CD4-positive, alpha-beta memory T cell (primary cell): ENCODE measurements around the gene NUBP2. TPM values are rescaled to one million over a fixed set of nuclear protein-coding genes. Genes with fewer than 3 reads are reported as not detected.

Experiments used
- CTCF ChIA-PET: fragments of 350-600 bp; sonication (Branson Sonifier 250); formaldehyde crosslinking; loops from one replicate; lab custom pipeline; 2021; ENCODE audit warnings: inconsistent platforms; ENCODE audit not compliant: partially characterized antibody; lab: Charles Lee
- POLR2A ChIA-PET: fragments of 350-600 bp; sonication (Branson Sonifier 250); formaldehyde crosslinking; loops from one replicate; lab custom pipeline; 2021; ENCODE audit not compliant: partially characterized antibody; lab: Charles Lee
- DNase-seq, 5 donors: peaks; one replicate each; pipeline versions ENCODE4 v3.0.0 to v3.0.0-alpha.2; 2020 to 2022; ENCODE audit warnings: mixed read lengths in 1 of 5
- H3K27ac ChIP-seq: one replicate; pipeline ENCODE4 v1.7.0; 2013; ENCODE audit warnings: low read depth, low read length
- H3K27me3 ChIP-seq: 2 replicates; pipeline ENCODE4 v1.7.0; 2013; ENCODE audit warnings: mild to moderate bottlenecking, low read length, moderate library complexity; ENCODE audit not compliant: insufficient read depth
- H3K36me3 ChIP-seq: 2 replicates; pipeline ENCODE4 v1.7.0; 2013; ENCODE audit warnings: mild to moderate bottlenecking, low read length, moderate library complexity; ENCODE audit not compliant: insufficient read depth
- H3K4me1 ChIP-seq: 2 replicates; pipeline ENCODE4 v1.7.0; 2013; ENCODE audit warnings: mild to moderate bottlenecking, low read length, moderate library complexity; ENCODE audit not compliant: insufficient read depth
- H3K4me3 ChIP-seq, 2 donors: one replicate each; pipeline ENCODE4 v1.7.0; 2013; ENCODE audit warnings: low read length in 2 of 2, mild to moderate bottlenecking in 1 of 2
- H3K9me3 ChIP-seq, 2 donors: one replicate each; pipeline ENCODE4 v1.7.0; 2013; ENCODE audit warnings: low read length in 2 of 2, control low read depth in 1 of 2; ENCODE audit not compliant: control insufficient read depth in 1 of 2
- H3K27ac Mint-ChIP-seq, 7 donors: one replicate each; pipeline ENCODE4 v1.8.0; 2020 to 2021; ENCODE audit warnings: mixed read lengths in 7 of 7, mild to moderate bottlenecking in 6 of 7, inconsistent platforms in 3 of 7, moderate library complexity in 3 of 7
- H3K27me3 Mint-ChIP-seq, 2 donors: one replicate each; pipeline ENCODE4 v1.8.0; 2020 to 2021; ENCODE audit warnings: mixed read lengths in 2 of 2
- H3K36me3 Mint-ChIP-seq, 2 donors: one replicate each; pipeline ENCODE4 v1.8.0; 2020 to 2021; ENCODE audit warnings: mixed read lengths in 2 of 2, inconsistent platforms in 1 of 2, mild to moderate bottlenecking in 1 of 2
- H3K4me1 Mint-ChIP-seq, 4 donors: one replicate each; pipeline ENCODE4 v1.8.0; 2020 to 2021; ENCODE audit warnings: mixed read lengths in 4 of 4, mild to moderate bottlenecking in 1 of 4
- H3K4me3 Mint-ChIP-seq, 8 donors: one replicate each; pipeline ENCODE4 v1.8.0; 2020 to 2021; ENCODE audit warnings: mixed read lengths in 8 of 8, mild to moderate bottlenecking in 7 of 8, moderate library complexity in 6 of 8, inconsistent platforms in 3 of 8
- H3K9me3 Mint-ChIP-seq, 8 donors: one replicate each; pipeline ENCODE4 v1.8.0; 2020 to 2021; ENCODE audit warnings: mixed read lengths in 8 of 8, mild to moderate bottlenecking in 5 of 8, inconsistent platforms in 3 of 8, moderate library complexity in 1 of 8
- intact Hi-C: fragments of 100-400 bp; cut with micrococcal nuclease; formaldehyde crosslinking; loops from one replicate; pipeline ENCODE4 v1.15.1; 2023
- polyA plus RNA-seq, 2 donors: library from polyadenylated mRNA; unstranded; fragments of 300-500 nt; fragmentation: Illumina TruSeq; gene quantifications; one replicate each; pipeline ENCODE4 v1.2.3, GENCODE V29; 2021
- total RNA-seq, 2 experiments: library from RNA; stranded (reverse); gene quantifications; one replicate each; pipeline ENCODE4 v1.2.3, GENCODE V29; 2021

The NUBP2 gene
- total and polyA plus RNA-seq, 4 experiments from 2014 or later: 55.9 to 98.9 (median 68.5) TPM

DNA sequence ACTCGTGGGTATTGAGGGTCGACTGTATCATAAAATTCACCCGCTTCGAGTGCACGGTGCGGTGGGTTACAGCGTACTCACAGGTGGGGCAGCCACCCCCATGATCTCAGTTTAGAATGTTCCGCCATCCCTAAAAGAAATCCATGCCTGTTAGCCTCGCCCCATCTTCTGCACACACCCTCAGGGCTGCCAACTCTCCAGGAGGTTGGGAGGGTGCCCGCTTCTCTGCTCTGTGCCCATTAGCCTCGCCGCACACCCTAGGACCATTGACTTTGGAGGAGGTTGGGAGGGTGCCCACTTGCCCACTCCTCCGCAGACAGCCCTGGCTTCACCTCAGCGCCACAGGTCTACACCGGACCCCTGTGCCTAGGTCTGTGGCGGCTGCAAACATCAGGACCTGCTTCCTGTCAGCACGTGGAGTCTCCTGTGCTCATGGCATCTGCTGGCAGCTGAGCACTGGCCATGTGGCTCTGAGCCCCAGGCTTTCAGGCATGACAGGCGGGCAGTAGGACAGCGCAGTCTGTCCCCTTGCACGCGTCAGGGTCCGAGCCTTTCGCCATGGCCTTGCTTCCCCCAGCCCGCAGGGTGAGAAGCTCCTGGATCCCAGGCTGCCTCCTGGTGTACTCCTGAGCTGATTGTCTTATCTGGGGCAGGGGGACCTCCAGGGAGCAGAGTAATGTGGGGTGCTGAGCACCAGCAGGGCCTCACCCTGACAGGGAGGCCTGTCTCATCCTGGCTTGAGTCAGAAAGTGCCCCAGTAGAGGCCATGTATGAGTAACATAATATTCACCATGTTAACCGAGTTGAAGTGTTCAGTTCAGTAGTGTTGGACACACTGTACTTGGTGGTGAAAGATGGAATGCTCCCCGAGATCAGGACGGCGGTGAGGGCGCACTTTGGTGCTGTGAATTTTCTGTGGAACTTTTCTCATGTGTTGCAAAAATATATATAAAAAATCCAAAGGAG is 33.3 kb upstream of the NUBP2 start:
- Mint-ChIP-seq H3K27ac (no peak overlapping the region), H3K4me1 (no peaks in the 10 kb centered on the region), H3K27me3 (no peaks in the 10 kb centered on the region), H3K36me3 (peaks cover 26 to 54% of the 10 kb centered on the region in 2 donors), H3K4me3 (no peak overlapping the region), H3K9me3 (no peaks in the 10 kb centered on the region)
- H3K27me3 ChIP-seq: no peaks in the 10 kb centered on the region
- DNase-seq: peak in 1 of 5 donors; percentile 31
- ChIA-PET POLR2A (interaction anchor here (0.6 kb wide), 1 partner anchor 274 kb away, joined by 3 read pairs; no protein-coding TSS in a partner anchor), CTCF (no interaction called here)
- intact Hi-C loops: no loop called here
- H3K4me3 ChIP-seq: no peak overlapping the region
- no peaks in the 10 kb centered on the region for H3K4me1 ChIP-seq
- H3K9me3 ChIP-seq: no peaks in the 10 kb centered on the region
- no peak overlapping the region for H3K27ac ChIP-seq
- H3K36me3 ChIP-seq: peaks cover 49% of the 10 kb centered on the region

DNA sequence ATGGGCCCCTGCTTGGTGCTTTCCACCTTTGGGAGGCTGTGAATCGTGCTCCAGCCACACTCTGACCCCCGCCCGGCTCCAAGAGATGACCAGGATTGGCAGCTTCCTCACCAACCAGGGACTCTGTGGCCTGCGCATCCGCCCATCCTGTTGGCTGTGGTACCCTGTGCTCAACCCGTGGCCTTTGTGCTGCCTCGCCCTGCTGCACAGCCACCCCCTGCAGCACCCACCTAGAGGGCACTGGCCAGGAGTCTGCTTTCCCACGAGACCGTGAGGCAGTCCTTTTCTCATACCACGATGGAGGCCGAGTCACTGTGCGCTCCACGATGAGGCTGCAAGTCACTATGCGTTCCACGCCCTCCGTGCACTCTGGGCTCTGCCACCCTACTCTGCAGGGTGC is 30.8 kb upstream of the NUBP2 start:
- Mint-ChIP-seq H3K27ac (no peak overlapping the region), H3K9me3 (no peaks in the 10 kb centered on the region), H3K27me3 (no peaks in the 10 kb centered on the region), H3K4me1 (peaks cover 3 to 12% (median 8%) of the 10 kb centered on the region in 4 donors), H3K36me3 (peaks cover 18 to 39% of the 10 kb centered on the region in 2 donors), H3K4me3 (no peak overlapping the region)
- peak in 1 of 5 donors; percentile 33 for DNase-seq
- Histone ChIP-seq H3K4me1 (peaks cover 3% of the 10 kb centered on the region), H3K36me3 (peaks cover 39% of the 10 kb centered on the region), H3K9me3 (no peaks in the 10 kb centered on the region), H3K27ac (no peak overlapping the region), H3K4me3 (no peak overlapping the region), H3K27me3 (no peaks in the 10 kb centered on the region)
- ChIA-PET POLR2A (no interaction called here), CTCF (no interaction called here)
- intact Hi-C loops: no loop called here

DNA sequence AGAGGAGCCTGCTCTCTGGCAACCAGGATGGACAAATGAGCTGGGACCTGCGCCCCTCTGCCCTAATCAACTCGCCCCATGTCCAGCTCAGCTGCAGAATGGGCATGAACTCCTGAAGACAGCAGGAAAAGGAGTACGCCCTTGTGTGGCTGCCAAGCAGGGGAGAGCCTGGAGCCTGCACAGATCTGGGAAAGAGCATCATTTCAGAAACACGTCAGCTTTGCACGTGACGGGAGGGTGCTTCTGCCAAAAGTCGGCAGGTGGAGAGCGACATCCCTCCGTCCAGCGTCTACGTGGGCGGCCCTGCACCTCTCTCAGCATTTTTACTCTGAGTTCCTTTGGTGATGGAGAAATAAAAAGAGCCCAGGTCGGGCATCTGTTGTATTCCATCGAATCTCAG is 29.9 kb upstream of the NUBP2 start:
- peaks cover 14 to 33% of the 10 kb centered on the region in 2 donors for H3K36me3 Mint-ChIP-seq

DNA sequence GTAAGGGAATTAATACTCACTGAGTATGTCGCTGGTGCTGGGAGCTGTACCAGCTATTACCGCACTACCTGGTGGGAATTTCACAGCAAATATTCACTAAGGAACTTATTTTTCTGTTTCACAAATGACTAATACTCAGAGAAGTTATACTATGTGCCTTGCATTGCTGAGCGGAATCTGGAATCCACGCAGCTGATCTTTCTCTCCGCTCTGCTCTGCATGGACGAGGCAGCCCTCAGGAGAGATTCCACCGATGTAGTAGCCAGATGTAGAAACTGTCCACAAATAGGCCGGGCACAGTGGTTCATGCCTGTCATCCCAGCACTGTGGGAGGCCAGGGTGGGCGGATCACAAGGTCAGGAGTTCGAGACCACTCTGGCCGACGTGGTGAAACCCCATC is 28.6 kb upstream of the NUBP2 start:
- Histone ChIP-seq H3K27ac (no peak overlapping the region), H3K36me3 (peaks cover 20% of the 10 kb centered on the region), H3K4me3 (no peak overlapping the region), H3K27me3 (no peaks in the 10 kb centered on the region), H3K9me3 (no peaks in the 10 kb centered on the region), H3K4me1 (peaks cover 9% of the 10 kb centered on the region)
- ChIA-PET CTCF (no interaction called here), POLR2A (no interaction called here)
- Mint-ChIP-seq H3K4me1 (peaks cover 8 to 20% (median 14%) of the 10 kb centered on the region in 4 donors), H3K27ac (peak overlapping the region in 1 of 7 donors; percentile 64), H3K9me3 (no peaks in the 10 kb centered on the region), H3K4me3 (no peak overlapping the region), H3K36me3 (peaks cover 8 to 22% of the 10 kb centered on the region in 2 donors), H3K27me3 (no peaks in the 10 kb centered on the region)
- no peak for DNase-seq
- intact Hi-C loops: no loop called here

More for the DNA sequence above, 29.9 kb upstream of the NUBP2 start:
- Mint-ChIP-seq H3K27ac (no peak overlapping the region), H3K9me3 (no peaks in the 10 kb centered on the region), H3K4me3 (no peak overlapping the region), H3K27me3 (no peaks in the 10 kb centered on the region), H3K4me1 (peaks cover 8 to 20% (median 14%) of the 10 kb centered on the region in 4 donors)
- H3K4me3 ChIP-seq: no peak overlapping the region
- intact Hi-C loops: no loop called here
- peaks cover 9% of the 10 kb centered on the region for H3K4me1 ChIP-seq
- CTCF ChIA-PET: no interaction called here
- H3K36me3 ChIP-seq: peaks cover 33% of the 10 kb centered on the region
- POLR2A ChIA-PET: no interaction called here
- H3K27ac ChIP-seq: no peak overlapping the region
- no peaks in the 10 kb centered on the region for H3K27me3 ChIP-seq
- DNase-seq: peak in 1 of 5 donors; percentile 9
- H3K9me3 ChIP-seq: no peaks in the 10 kb centered on the region

DNA sequence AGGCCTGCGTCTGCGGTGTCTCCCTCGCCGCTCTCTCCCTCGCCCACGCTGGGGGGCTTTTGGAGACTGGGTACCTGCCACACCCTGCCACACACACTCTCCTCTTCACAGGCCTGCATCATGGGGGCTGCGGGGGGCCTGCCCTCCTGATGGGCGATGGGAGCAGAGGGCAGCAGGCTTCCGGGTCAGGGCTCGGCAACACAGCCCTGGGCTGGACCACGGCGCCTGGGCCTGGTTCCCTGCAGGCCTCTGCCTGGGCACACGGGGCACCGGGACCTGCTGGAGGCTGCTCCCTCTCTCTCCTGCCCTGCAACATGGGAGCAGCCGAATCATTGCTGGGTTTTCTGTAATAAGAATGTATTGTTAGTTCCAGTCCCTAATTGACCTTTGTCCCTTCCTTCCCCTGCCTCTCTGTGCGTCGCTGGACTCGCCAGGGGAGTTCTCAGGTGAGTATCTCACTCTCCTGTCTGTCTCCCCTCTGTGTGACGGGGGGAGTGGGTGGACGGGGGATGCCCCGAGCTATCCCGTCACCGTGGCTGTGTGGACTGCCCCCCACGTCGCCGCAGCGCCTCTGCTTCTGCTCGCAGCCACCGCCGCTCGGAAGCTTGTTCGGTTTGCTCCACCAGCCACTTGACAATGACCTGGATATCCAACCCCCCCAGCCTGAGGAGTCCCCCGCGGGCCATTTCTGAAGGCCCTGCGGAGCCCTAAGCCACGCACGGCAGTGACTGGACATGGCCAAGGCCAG is 24.9 kb upstream of the NUBP2 start:
- ChIA-PET CTCF (no interaction called here), POLR2A (no interaction called here)
- Mint-ChIP-seq H3K36me3 (peaks cover 4 to 22% of the 10 kb centered on the region in 2 donors), H3K4me1 (peaks cover 8 to 20% (median 14%) of the 10 kb centered on the region in 4 donors), H3K4me3 (peak overlapping the region in 1 of 8 donors; percentile 11), H3K27ac (peak overlapping the region in 3 of 7 donors; percentile 22 to 46 (median 23)), H3K9me3 (no peaks in the 10 kb centered on the region), H3K27me3 (no peaks in the 10 kb centered on the region)
- Histone ChIP-seq H3K4me1 (peaks cover 9% of the 10 kb centered on the region), H3K27ac (no peak overlapping the region), H3K27me3 (no peaks in the 10 kb centered on the region), H3K4me3 (no peak overlapping the region), H3K9me3 (no peaks in the 10 kb centered on the region), H3K36me3 (peaks cover 10% of the 10 kb centered on the region)
- DNase-seq: no peak
- intact Hi-C loops: no loop called here

DNA sequence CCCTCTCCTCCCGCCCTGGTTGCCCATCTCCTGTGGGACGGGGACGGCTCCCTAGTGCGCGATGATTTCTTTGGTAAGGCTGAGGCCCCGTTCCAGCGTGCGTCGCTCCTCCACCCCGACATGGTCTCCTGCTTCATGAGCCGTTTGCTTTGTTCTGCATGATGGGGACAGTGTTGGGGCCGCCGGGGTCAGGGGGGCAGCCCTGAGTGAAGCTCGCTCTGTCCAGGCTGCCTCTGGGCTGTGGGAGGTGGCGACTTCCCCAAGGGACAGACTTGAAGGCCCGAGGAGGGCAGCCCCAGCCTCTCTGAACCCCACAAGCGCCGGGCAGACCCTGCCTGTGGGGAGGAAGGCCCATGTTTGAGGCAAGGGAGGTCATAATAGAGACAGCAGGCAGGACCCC is 23.8 kb upstream of the NUBP2 start:
- H3K27me3 ChIP-seq: no peaks in the 10 kb centered on the region
- Mint-ChIP-seq H3K36me3 (peaks cover 4 to 20% of the 10 kb centered on the region in 2 donors), H3K9me3 (no peaks in the 10 kb centered on the region), H3K4me3 (no peak overlapping the region), H3K4me1 (peaks cover 8 to 20% (median 14%) of the 10 kb centered on the region in 4 donors), H3K27ac (peak overlapping the region in 1 of 7 donors; percentile 37), H3K27me3 (no peaks in the 10 kb centered on the region)
- CTCF ChIA-PET: no interaction called here
- intact Hi-C loops: no loop called here
- H3K4me1 ChIP-seq: peaks cover 9% of the 10 kb centered on the region
- peaks cover 12% of the 10 kb centered on the region for H3K36me3 ChIP-seq
- H3K27ac ChIP-seq: no peak overlapping the region
- no peak for DNase-seq
- POLR2A ChIA-PET: no interaction called here
- H3K9me3 ChIP-seq: no peaks in the 10 kb centered on the region
- H3K4me3 ChIP-seq: no peak overlapping the region

DNA sequence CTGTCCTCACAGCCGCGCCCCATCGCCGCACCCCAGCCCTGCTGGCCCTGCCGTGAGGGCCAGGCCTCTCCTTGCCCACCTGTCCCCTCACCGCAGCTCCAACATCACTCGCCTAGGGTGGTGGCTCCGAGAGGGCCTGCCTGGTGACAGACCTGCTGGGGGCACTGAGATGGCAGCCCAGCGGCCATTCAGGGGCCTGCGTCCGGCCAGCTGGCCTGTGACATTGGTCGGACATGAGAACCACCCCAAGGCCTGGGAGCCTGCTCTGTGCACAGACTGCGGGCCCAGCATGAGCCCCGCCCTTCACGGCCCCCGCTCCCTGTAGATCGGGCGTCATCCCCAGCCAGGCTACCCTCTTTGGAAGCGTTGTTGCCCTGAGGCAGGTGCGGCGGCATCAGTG is 23.2 kb upstream of the NUBP2 start:
- no peak for DNase-seq
- H3K4me1 Mint-ChIP-seq: peaks cover 8 to 20% (median 14%) of the 10 kb centered on the region in 4 donors
- peaks cover 4 to 16% of the 10 kb centered on the region in 2 donors for H3K36me3 Mint-ChIP-seq
- H3K4me3 ChIP-seq: no peak overlapping the region
- H3K27me3 Mint-ChIP-seq: no peaks in the 10 kb centered on the region
- ChIA-PET POLR2A (interaction anchor here (0.7 to 2.8 kb wide), 2 partner anchors 11 to 54 kb away, joined by 3 to 11 read pairs; partner anchors contain the start of genes MAPK8IP3 and NME3), CTCF (no interaction called here)
- no peaks in the 10 kb centered on the region for H3K9me3 Mint-ChIP-seq
- no peaks in the 10 kb centered on the region for H3K27me3 ChIP-seq
- H3K9me3 ChIP-seq: no peaks in the 10 kb centered on the region
- no peak overlapping the region for H3K4me3 Mint-ChIP-seq
- H3K36me3 ChIP-seq: peaks cover 14% of the 10 kb centered on the region
- intact Hi-C loops: no loop called here
- H3K27ac ChIP-seq: no peak overlapping the region
- H3K27ac Mint-ChIP-seq: no peak overlapping the region
- peaks cover 9% of the 10 kb centered on the region for H3K4me1 ChIP-seq
